MM.1S (cell line): Measurements from ENCODE around the gene SNTB2.
A peak's percentile ranks its signal among the peaks of the same experiment; 100 is the strongest.

ENCODE experiments used
- DNase-seq: peaks from one replicate; pipeline ENCODE4 v3.0.0-alpha.2; 2015
- H2AFZ ChIP-seq: fragments of 300-600 bp; sonication (generic); 2 replicates; pipeline ENCODE4 v1.6.0; 2016; ENCODE audit warnings: antibody characterized with exemption, low read length
- H3F3A ChIP-seq: fragments of 300-600 bp; sonication (generic); 2 replicates; pipeline ENCODE4 v1.6.1; 2016; ENCODE audit warnings: mild to moderate bottlenecking, antibody characterized with exemption, low read length, moderate library complexity, mixed read lengths; ENCODE audit not compliant: insufficient read depth
- H3K27ac ChIP-seq: fragments of 300-600 bp; sonication (generic); 2 replicates; pipeline ENCODE4 v1.5.1; 2016; ENCODE audit warnings: mild to moderate bottlenecking, low read length
- H3K27me3 ChIP-seq: fragments of 300-600 bp; sonication (generic); replicated peaks from 2 replicates; pipeline ENCODE4 v1.6.0; 2016; ENCODE audit warnings: low read length; ENCODE audit not compliant: insufficient read depth
- H3K36me3 ChIP-seq: fragments of 300-600 bp; sonication (generic); replicated peaks from 2 replicates; pipeline ENCODE4 v1.6.1; 2016; ENCODE audit warnings: mild to moderate bottlenecking, low read length, mixed read lengths; ENCODE audit not compliant: insufficient read depth
- H3K4me1 ChIP-seq: fragments of 300-600 bp; sonication (generic); 2 replicates; pipeline ENCODE4 v1.6.1; 2016; ENCODE audit warnings: low read length, mixed read lengths
- H3K4me2 ChIP-seq: fragments of 300-600 bp; sonication (generic); 2 replicates; pipeline ENCODE4 v1.6.0; 2016; ENCODE audit warnings: low read depth, low read length
- H3K4me3 ChIP-seq: fragments of 300-600 bp; sonication (generic); 2 replicates; pipeline ENCODE4 v1.5.1; 2016; ENCODE audit warnings: low read length, mixed read lengths
- H3K79me2 ChIP-seq: fragments of 300-600 bp; sonication (generic); 2 replicates; pipeline ENCODE4 v1.6.1; 2016; ENCODE audit warnings: mixed run types, low read length, mixed read lengths
- H3K9ac ChIP-seq: fragments of 300-600 bp; sonication (generic); 2 replicates; pipeline ENCODE4 v1.6.1; 2016; ENCODE audit warnings: low read length, mixed read lengths
- H3K9me2 ChIP-seq: fragments of 300-600 bp; sonication (generic); replicated peaks from 2 replicates; pipeline ENCODE4 v1.6.1; 2016; ENCODE audit warnings: mild to moderate bottlenecking, low read length, mixed read lengths; ENCODE audit not compliant: insufficient read depth
- H3K9me3 ChIP-seq: fragments of 300-600 bp; sonication (generic); replicated peaks from 2 replicates; pipeline ENCODE4 v1.6.1; 2016; ENCODE audit warnings: mild to moderate bottlenecking, low read length, mixed read lengths; ENCODE audit not compliant: insufficient read depth
- H4K20me1 ChIP-seq: fragments of 300-600 bp; sonication (generic); 2 replicates; pipeline ENCODE4 v1.6.1; 2016; ENCODE audit warnings: mild to moderate bottlenecking, low read length, moderate library complexity, mixed read lengths; ENCODE audit not compliant: insufficient read depth
- CTCF ChIP-seq: fragments of 300-600 bp; sonication (generic); IDR thresholded peaks from 2 replicates; pipeline ENCODE4 v1.5.1; 2016; ENCODE audit warnings: antibody characterized with exemption, low read length, mixed read lengths
- EZH2 ChIP-seq: fragments of 300-600 bp; sonication (generic); optimal IDR thresholded peaks from 2 replicates; pipeline ENCODE3; 2017; ENCODE audit warnings: low read depth, mild to moderate bottlenecking, antibody characterized with exemption, low read length, mixed read lengths
- EZH2phosphoT487 ChIP-seq: fragments of 300-600 bp; sonication (generic); IDR thresholded peaks from 2 replicates; pipeline ENCODE4 v1.6.1; 2018; ENCODE audit warnings: antibody characterized with exemption, low read length

The SNTB2 gene

GRCh38 chr16:69260506-69260905 lies 73.5 kb downstream of the SNTB2 start:
- H2AFZ ChIP-seq, result no peak overlapping the region
- H3K4me2 ChIP-seq, result peak overlapping the region; percentile 52
- peak overlapping the region; percentile 64; the same call in 1 of the 2 replicates for H3K27ac ChIP-seq
- TF ChIP-seq CTCF (no peak), EZH2phosphoT487 (no peak), EZH2 (no peak)
- H4K20me1 ChIP-seq, result no peaks in the 10 kb centered on the region
- 0 out of 2 replicates have a peak, but pooled peaks cover 4% of the 10 kb centered on the region for H3K79me2 ChIP-seq
- no peak for DNase-seq
- H3K9me3 ChIP-seq, result no peaks in the 10 kb centered on the region
- no peaks in the 10 kb centered on the region for H3K9me2 ChIP-seq
- peaks cover 15% of the 10 kb centered on the region; the same call in 1 of the 2 replicates for H3K4me1 ChIP-seq
- no peaks in the 10 kb centered on the region for H3K36me3 ChIP-seq
- H3K9ac ChIP-seq, result peak overlapping the region; percentile 22; the same call in 1 of the 2 replicates
- H3K27me3 ChIP-seq, result no peaks in the 10 kb centered on the region
- peaks cover 11% of the 10 kb centered on the region for H3F3A ChIP-seq
- H3K4me3 ChIP-seq, result peak overlapping the region; percentile 9; the same call in 1 of the 2 replicates

- Histone ChIP-seq H3K27ac (no peak overlapping the region), H3F3A (no peaks in the 10 kb centered on the region), H3K4me1 (no peaks in the 10 kb centered on the region), H3K4me2 (no peak overlapping the region), H3K9ac (no peak overlapping the region), H3K4me3 (no peak overlapping the region), H3K79me2 (0 out of 2 replicates have a peak, but pooled peaks cover 4% of the 10 kb centered on the region), H3K9me2 (no peaks in the 10 kb centered on the region), H4K20me1 (no peaks in the 10 kb centered on the region), H3K9me3 (no peaks in the 10 kb centered on the region), H2AFZ (no peak overlapping the region), H3K36me3 (no peaks in the 10 kb centered on the region; the same call in 1 of the 2 replicates), H3K27me3 (no peaks in the 10 kb centered on the region)
- TF ChIP-seq CTCF, result no peak
- no peak for TF ChIP-seq EZH2
- TF ChIP-seq EZH2phosphoT487, result no peak
- DNase-seq, result no peak
Measured at GRCh38 chr16:69266334-69267063, 79.5 kb downstream of the SNTB2 start.

DNA sequence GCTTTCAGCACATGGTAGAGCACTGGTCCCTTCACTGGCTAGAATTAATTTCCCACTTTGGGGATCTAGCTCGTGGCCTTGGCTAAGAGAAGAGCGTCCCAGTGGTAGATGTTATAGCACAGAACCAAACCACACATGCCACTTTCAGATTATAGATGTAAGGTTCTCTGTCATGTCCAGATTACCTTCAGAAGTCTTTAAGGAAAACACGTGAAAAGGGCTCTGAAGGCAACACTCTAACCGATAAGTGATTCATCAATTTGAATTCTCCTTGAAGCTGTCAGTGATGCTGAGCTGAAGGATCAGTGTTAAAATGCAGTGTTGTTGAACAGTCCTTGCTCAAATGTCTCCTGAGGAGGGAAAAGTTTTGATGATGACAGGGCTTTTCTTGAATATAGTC lies 80.7 kb downstream of the SNTB2 start:
- no peak for DNase-seq
- H3K36me3 ChIP-seq, result no peaks in the 10 kb centered on the region; the same call in 1 of the 2 replicates
- H2AFZ ChIP-seq, result no peak overlapping the region
- H3K9ac ChIP-seq, result no peak overlapping the region
- TF ChIP-seq CTCF, result no peak
- no peak for TF ChIP-seq EZH2
- no peak for TF ChIP-seq EZH2phosphoT487
- no peak overlapping the region for H3K4me2 ChIP-seq
- H3K4me3 ChIP-seq, result no peak overlapping the region
- no peaks in the 10 kb centered on the region for H3K9me2 ChIP-seq
- no peaks in the 10 kb centered on the region for H4K20me1 ChIP-seq
- H3K4me1 ChIP-seq, result no peaks in the 10 kb centered on the region
- H3F3A ChIP-seq, result no peaks in the 10 kb centered on the region
- H3K27me3 ChIP-seq, result no peaks in the 10 kb centered on the region
- H3K27ac ChIP-seq, result no peak overlapping the region
- H3K79me2 ChIP-seq, result no peaks in the 10 kb centered on the region
- H3K9me3 ChIP-seq, result no peaks in the 10 kb centered on the region
